HG03139 (cell line): ENCODE measurements around the gene AGRN.
"Not testable (repeated sequence)": the region's sequence is repeated elsewhere in the genome, so short reads cannot be mapped to it uniquely, and the experiment has no call there.

ENCODE experiments used
- ATAC-seq: cut with Tn5 transposase; IDR thresholded peaks from one replicate; pipeline ENCODE4 v1.9.1; 2021; ENCODE audit not compliant: unreplicated experiment

Gene AGRN

DNA sequence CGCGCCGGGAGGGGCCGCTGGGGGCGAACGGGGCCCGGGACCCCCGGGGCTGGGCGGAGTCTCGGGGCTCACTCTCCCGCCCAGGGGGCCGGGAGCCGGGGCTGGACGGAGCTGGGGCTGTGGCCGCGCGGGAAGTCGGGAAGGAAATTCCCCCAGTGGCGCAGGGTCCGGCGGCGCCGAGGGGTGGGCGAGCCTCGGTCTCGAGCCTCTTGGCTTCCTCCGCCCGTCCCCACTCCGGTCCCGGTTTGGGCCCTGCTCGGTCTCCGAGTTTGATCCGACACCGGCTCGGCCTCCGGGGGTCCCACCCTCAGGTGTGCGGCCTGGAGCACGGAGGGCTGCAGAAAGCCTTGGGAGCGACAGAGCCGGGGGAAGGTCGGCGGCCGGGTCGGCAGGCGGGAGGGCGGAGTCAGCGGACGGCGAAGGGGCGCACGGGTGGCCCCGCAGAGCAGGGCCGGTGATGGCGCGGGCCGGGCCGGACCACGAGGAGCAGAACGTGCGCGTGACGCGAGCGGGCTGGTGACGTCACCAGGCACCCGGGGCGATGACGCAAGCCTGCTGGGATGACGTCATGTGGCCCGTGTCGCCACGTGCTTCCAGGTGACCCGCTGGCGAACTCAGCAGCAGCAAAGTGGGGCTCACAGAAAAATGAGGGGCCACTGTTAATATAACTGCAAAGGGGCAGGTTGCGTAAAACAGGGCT lies 19.4 kb upstream of the AGRN start:
- ATAC-seq, result no peak

- ATAC-seq, result no peak
These were observed 18.7 kb upstream of the AGRN start for GRCh38 chr1:1001057-1001783.

- no peak for ATAC-seq
These were observed 16.1 kb upstream of the AGRN start for GRCh38 chr1:1003618-1004419.

DNA sequence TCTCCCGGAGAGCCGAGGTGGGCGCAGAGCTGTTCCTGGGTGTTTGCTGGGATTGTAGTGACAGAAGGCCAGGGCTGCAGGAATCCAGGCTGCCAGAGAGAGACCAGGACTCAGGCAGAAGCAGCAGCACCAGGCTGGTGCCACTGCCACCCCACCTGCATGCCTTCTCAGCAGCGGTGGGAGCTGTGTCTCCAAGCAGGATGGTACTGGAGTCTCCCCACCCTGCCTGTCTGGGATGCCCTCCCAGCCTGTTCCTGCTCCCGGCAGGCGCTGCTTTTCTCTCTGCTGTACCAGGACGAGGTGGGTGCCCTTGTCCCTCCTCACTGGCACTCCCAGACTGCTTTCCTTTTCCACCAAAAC lies 15.5 kb upstream of the AGRN start:
- no peak for ATAC-seq

- ATAC-seq, result no peak
These were observed 14.9 kb upstream of the AGRN start for GRCh38 chr1:1004780-1005697.

DNA sequence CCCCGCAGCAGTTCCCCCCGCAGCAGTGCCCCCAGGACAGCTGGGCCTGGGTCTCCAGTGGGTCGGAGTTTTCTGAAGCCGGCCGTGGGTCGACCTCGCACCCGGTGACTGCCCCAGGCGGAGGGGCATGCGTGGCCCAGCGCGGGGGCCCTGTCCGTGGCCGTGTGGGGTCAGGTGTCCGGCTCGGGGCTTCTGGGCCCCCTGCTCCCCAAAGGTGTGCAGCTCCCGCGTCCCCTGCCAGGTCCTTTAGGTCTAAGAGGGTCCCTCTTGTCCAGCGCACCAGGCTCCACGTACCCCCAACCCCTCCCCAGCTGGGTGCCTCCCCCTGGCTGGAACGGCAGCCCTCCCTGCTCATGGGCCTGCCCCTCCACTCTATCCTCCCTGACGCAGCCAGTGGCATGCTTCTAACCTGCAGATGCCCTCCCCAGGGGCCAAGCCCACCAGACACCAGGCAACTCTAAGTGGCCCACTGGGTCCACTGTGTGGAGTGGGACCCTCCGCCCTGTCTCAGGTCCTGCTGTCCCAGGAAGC lies 14.1 kb upstream of the AGRN start:
- no peak for ATAC-seq

GRCh38 chr1:1006305-1007159 lies 13.4 kb upstream of the AGRN start:
- ATAC-seq, result no peak

GRCh38 chr1:1010131-1010530 lies 9.8 kb upstream of the AGRN start:
- not testable (repeated sequence) for ATAC-seq

DNA sequence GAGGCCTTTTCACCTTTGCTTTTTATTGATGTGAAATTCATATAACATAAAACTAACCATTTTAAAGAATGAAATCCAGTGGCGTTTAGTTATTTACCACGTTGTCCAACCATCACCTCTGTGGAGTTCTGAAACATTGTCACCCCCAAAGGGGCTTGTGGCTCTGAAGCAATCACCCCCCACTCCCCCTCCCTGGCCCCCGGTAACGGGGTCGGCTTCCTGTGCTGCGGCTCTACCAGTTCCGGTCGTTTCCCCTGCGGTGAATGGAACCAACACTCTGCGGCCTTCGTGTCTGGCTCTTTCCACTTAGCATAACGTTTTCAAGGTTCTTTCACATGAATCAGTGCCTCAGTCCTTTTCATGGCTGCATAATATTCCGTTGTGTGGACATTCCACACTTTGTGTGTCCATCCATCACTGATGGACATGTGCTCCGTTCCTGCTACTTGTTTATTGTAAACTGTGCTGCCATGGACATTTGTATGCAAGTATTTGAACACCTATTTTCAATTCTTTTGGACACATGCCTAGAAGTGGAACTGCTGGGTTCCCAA lies 8.4 kb upstream of the AGRN start:
- ATAC-seq, result no peak

DNA sequence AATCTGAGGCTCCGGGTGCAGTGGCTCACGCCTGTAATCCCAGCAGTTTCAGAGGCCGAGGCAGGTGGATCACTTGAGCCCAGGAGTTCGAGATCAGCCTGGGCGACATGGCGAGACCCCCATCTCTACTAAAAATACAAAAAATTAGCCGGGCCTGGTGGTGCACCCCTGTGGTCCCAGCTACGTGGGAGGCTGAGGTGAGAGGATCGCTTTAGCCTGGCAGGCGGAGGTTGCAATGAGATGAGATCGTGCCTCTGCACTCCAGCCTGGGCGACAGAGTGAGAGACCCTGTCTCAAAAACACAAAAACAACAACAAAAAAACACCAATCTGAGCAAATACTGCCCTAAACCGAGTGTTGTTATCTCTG lies 7.2 kb upstream of the AGRN start:
- ATAC-seq, result not testable (repeated sequence)

DNA sequence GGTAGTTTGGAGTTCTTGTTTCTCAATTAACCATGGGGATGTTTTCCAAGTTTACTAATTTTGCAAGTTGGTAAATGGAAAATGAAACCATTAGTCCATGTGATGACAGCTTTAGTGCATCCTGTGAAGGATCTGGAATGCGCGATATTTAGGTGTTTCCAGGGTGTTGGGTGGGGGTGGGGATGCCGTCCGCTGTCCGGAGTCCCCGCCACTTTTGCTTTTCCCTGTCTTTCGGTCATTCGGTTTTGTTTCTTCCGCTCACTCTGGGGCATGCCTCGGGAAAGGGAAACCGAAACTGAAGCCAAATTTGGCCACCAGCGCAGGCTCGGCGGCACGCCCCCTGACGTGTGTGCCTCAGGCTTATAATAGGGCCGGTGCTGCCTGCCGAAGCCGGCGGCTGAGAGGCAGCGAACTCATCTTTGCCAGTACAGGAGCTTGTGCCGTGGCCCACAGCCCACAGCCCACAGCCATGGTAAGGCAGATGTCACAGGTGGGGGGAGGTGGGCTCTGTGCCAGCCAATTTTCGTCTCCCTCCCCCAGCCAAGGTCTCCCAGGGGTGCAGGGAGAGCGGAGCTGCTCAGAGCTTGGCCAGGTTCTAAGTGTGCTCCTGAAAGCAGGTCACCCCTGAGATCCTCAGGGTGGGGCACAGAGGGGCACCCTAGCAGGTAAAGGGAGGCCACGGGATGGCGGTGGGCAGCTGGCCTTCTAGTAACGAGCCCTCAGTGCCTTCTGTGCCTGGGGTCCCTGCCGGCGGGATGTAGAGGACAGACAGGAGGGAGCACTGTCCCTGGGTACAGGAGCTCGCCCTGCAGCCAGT lies 6.6 kb upstream of the AGRN start, which contains the start of gene ISG15:
Gene ISG15, plus strand, starts transcription at position 393 of the 817 bp plus-strand sequence. Its CDS starts 77 bp downstream, at position 470.
- peak; percentile 72 for ATAC-seq

- no peak for ATAC-seq
These were observed 5.8 kb upstream of the AGRN start for GRCh38 chr1:1013922-1014648.

- no peak for ATAC-seq
These were observed 4.9 kb upstream of the AGRN start for GRCh38 chr1:1014799-1015681.

DNA sequence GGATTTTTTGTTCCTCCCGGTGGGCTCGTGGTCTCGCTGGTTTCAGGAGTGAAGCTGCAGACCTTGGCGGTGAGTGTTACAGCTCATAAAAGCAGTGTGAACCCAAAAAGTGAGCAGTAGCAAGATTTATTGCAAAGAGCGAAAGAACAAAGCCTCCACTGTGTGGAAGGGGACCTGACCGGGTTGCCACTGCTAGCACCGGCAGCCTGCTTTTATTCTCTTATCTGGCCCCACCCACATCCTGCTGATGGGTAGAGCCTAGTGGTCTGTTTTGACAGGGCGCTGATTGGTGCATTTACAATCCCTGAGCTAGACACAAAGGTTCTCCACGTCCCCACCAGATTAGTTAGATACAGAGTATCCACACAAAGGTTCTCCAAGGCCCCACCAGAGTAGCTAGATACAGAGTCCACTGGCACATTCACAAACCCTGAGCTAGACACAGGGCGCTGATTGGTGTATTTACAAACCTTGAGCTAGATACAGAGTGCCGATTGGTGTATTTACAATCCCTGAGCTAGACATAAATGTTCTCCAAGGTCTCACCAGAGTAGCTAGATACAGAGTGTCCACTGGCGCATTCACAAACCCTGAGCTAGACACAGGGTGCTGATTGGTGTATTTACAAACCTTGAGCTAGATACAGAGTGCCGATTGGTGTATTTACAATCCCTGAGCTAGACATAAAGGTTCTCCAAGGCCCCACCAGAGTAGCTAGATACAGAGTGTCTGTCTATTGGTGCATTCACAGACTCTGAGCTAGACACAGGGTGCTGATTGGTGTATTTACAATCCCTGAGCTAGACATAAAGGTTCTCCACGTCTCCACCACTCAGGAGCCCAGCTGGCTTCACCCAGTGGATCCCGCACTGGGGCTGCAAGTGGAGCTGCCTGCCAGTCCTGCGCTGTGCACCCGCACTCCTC lies 2.3 kb upstream of the AGRN start:
- not testable (repeated sequence) for ATAC-seq

- ATAC-seq, result not testable (repeated sequence)
These were observed 1.6 kb upstream of the AGRN start for GRCh38 chr1:1018321-1018685.
